MM.1S (cell line): Measurements from ENCODE around the gene IRF2BPL.

Experiments used
- DNase-seq: peaks from one replicate; pipeline ENCODE4 v3.0.0-alpha.2; 2015
- H2AFZ ChIP-seq: fragments of 300-600 bp; sonication (generic); 2 replicates; pipeline ENCODE4 v1.6.0; 2016; ENCODE audit warnings: antibody characterized with exemption, low read length
- H3F3A ChIP-seq: fragments of 300-600 bp; sonication (generic); 2 replicates; pipeline ENCODE4 v1.6.1; 2016; ENCODE audit warnings: mild to moderate bottlenecking, antibody characterized with exemption, low read length, moderate library complexity, mixed read lengths; ENCODE audit not compliant: insufficient read depth
- H3K27ac ChIP-seq: fragments of 300-600 bp; sonication (generic); 2 replicates; pipeline ENCODE4 v1.5.1; 2016; ENCODE audit warnings: mild to moderate bottlenecking, low read length
- H3K27me3 ChIP-seq: fragments of 300-600 bp; sonication (generic); replicated peaks from 2 replicates; pipeline ENCODE4 v1.6.0; 2016; ENCODE audit warnings: low read length; ENCODE audit not compliant: insufficient read depth
- H3K36me3 ChIP-seq: fragments of 300-600 bp; sonication (generic); replicated peaks from 2 replicates; pipeline ENCODE4 v1.6.1; 2016; ENCODE audit warnings: mild to moderate bottlenecking, low read length, mixed read lengths; ENCODE audit not compliant: insufficient read depth
- H3K4me1 ChIP-seq: fragments of 300-600 bp; sonication (generic); 2 replicates; pipeline ENCODE4 v1.6.1; 2016; ENCODE audit warnings: low read length, mixed read lengths
- H3K4me2 ChIP-seq: fragments of 300-600 bp; sonication (generic); 2 replicates; pipeline ENCODE4 v1.6.0; 2016; ENCODE audit warnings: low read depth, low read length
- H3K4me3 ChIP-seq: fragments of 300-600 bp; sonication (generic); 2 replicates; pipeline ENCODE4 v1.5.1; 2016; ENCODE audit warnings: low read length, mixed read lengths
- H3K79me2 ChIP-seq: fragments of 300-600 bp; sonication (generic); 2 replicates; pipeline ENCODE4 v1.6.1; 2016; ENCODE audit warnings: mixed run types, low read length, mixed read lengths
- H3K9ac ChIP-seq: fragments of 300-600 bp; sonication (generic); 2 replicates; pipeline ENCODE4 v1.6.1; 2016; ENCODE audit warnings: low read length, mixed read lengths
- H3K9me2 ChIP-seq: fragments of 300-600 bp; sonication (generic); replicated peaks from 2 replicates; pipeline ENCODE4 v1.6.1; 2016; ENCODE audit warnings: mild to moderate bottlenecking, low read length, mixed read lengths; ENCODE audit not compliant: insufficient read depth
- H3K9me3 ChIP-seq: fragments of 300-600 bp; sonication (generic); replicated peaks from 2 replicates; pipeline ENCODE4 v1.6.1; 2016; ENCODE audit warnings: mild to moderate bottlenecking, low read length, mixed read lengths; ENCODE audit not compliant: insufficient read depth
- H4K20me1 ChIP-seq: fragments of 300-600 bp; sonication (generic); 2 replicates; pipeline ENCODE4 v1.6.1; 2016; ENCODE audit warnings: mild to moderate bottlenecking, low read length, moderate library complexity, mixed read lengths; ENCODE audit not compliant: insufficient read depth
- CTCF ChIP-seq: fragments of 300-600 bp; sonication (generic); IDR thresholded peaks from 2 replicates; pipeline ENCODE4 v1.5.1; 2016; ENCODE audit warnings: antibody characterized with exemption, low read length, mixed read lengths
- EZH2 ChIP-seq: fragments of 300-600 bp; sonication (generic); optimal IDR thresholded peaks from 2 replicates; pipeline ENCODE3; 2017; ENCODE audit warnings: low read depth, mild to moderate bottlenecking, antibody characterized with exemption, low read length, mixed read lengths
- EZH2phosphoT487 ChIP-seq: fragments of 300-600 bp; sonication (generic); IDR thresholded peaks from 2 replicates; pipeline ENCODE4 v1.6.1; 2018; ENCODE audit warnings: antibody characterized with exemption, low read length

Gene IRF2BPL

GRCh38 chr14:76981670-76982069 is 46.8 kb downstream of the IRF2BPL start:
- Histone ChIP-seq H4K20me1 (no peaks in the 10 kb centered on the region), H3K27ac (no peak overlapping the region), H3K9ac (no peak overlapping the region), H3K9me2 (no peaks in the 10 kb centered on the region), H2AFZ (no peak overlapping the region), H3K9me3 (no peaks in the 10 kb centered on the region), H3K27me3 (no peaks in the 10 kb centered on the region), H3K36me3 (no peaks in the 10 kb centered on the region), H3K4me3 (no peak overlapping the region), H3F3A (no peaks in the 10 kb centered on the region), H3K4me1 (no peaks in the 10 kb centered on the region), H3K4me2 (no peak overlapping the region), H3K79me2 (no peaks in the 10 kb centered on the region)
- DNase-seq: no peak
- no peak for TF ChIP-seq CTCF
- no peak for TF ChIP-seq EZH2
- TF ChIP-seq EZH2phosphoT487: no peak

- no peak overlapping the region for H3K9ac ChIP-seq
- TF ChIP-seq EZH2phosphoT487 (no peak), CTCF (no peak), EZH2 (no peak)
- no peak overlapping the region for H3K4me3 ChIP-seq
- DNase-seq: no peak
- H2AFZ ChIP-seq: no peak overlapping the region
- no peak overlapping the region for H3K27ac ChIP-seq
- H3K4me1 ChIP-seq: no peaks in the 10 kb centered on the region
- no peaks in the 10 kb centered on the region for H4K20me1 ChIP-seq
- no peaks in the 10 kb centered on the region for H3F3A ChIP-seq
- no peaks in the 10 kb centered on the region for H3K36me3 ChIP-seq
- H3K9me2 ChIP-seq: no peaks in the 10 kb centered on the region
- H3K9me3 ChIP-seq: no peaks in the 10 kb centered on the region
- no peaks in the 10 kb centered on the region for H3K79me2 ChIP-seq
- no peak overlapping the region for H3K4me2 ChIP-seq
- no peaks in the 10 kb centered on the region for H3K27me3 ChIP-seq
Observed at GRCh38 chr14:76977793-76978720, 50.5 kb downstream of the IRF2BPL start.

GRCh38 chr14:76976240-76977005 is 52.1 kb downstream of the IRF2BPL start:
- H3K9ac ChIP-seq: no peak overlapping the region
- H3K4me2 ChIP-seq: no peak overlapping the region
- H2AFZ ChIP-seq: no peak overlapping the region
- H3F3A ChIP-seq: no peaks in the 10 kb centered on the region
- H3K4me1 ChIP-seq: no peaks in the 10 kb centered on the region
- no peaks in the 10 kb centered on the region for H3K36me3 ChIP-seq
- no peaks in the 10 kb centered on the region for H3K79me2 ChIP-seq
- no peak overlapping the region for H3K4me3 ChIP-seq
- H4K20me1 ChIP-seq: no peaks in the 10 kb centered on the region
- TF ChIP-seq EZH2 (no peak), EZH2phosphoT487 (no peak), CTCF (no peak)
- H3K9me2 ChIP-seq: no peaks in the 10 kb centered on the region
- H3K27me3 ChIP-seq: no peaks in the 10 kb centered on the region
- H3K9me3 ChIP-seq: no peaks in the 10 kb centered on the region
- no peak overlapping the region for H3K27ac ChIP-seq
- no peak for DNase-seq
